Liver (tissue), 9 donors: ENCODE results near the gene USF2. TPM values are rescaled to one million over a fixed set of nuclear protein-coding genes. Genes with fewer than 3 reads are reported as not detected.

Experiments
- DNase-seq: peaks from one replicate; pipeline ENCODE4 v3.0.0-alpha.2; 2017; ENCODE audit warnings: low spot score
- H3K27ac ChIP-seq, 2 donors: one replicate each; pipeline ENCODE4 v1.7.0; 2013; ENCODE audit warnings: inconsistent platforms in 2 of 2, low read length in 2 of 2, control low read depth in 1 of 2, low read depth in 1 of 2, mild to moderate bottlenecking in 1 of 2
- H3K27me3 ChIP-seq, 4 donors: one replicate each; pipeline versions ENCODE4 v1.6.1 to v1.7.0; 2013; ENCODE audit warnings: low read length in 3 of 4, inconsistent platforms in 1 of 4, mild to moderate bottlenecking in 1 of 4, moderate library complexity in 1 of 4; ENCODE audit not compliant: control insufficient read depth in 4 of 4, insufficient read depth in 4 of 4
- H3K36me3 ChIP-seq, 4 donors: one replicate each; pipeline versions ENCODE4 v1.6.1 to v1.7.0; 2013; ENCODE audit warnings: low read length in 3 of 4, mild to moderate bottlenecking in 3 of 4, low read depth in 1 of 4, moderate library complexity in 1 of 4; ENCODE audit not compliant: control insufficient read depth in 4 of 4, insufficient read depth in 3 of 4
- H3K4me1 ChIP-seq, 4 donors: one replicate each; pipeline versions ENCODE4 v1.6.1 to v1.7.0; 2013; ENCODE audit warnings: low read length in 3 of 4, mild to moderate bottlenecking in 3 of 4, moderate library complexity in 1 of 4; ENCODE audit not compliant: control insufficient read depth in 4 of 4, insufficient read depth in 4 of 4
- H3K4me3 ChIP-seq, 3 donors: one replicate each; pipeline versions ENCODE4 v1.6.1 to v1.7.0; 2013; ENCODE audit warnings: low read length in 3 of 3, control low read depth in 1 of 3, low read depth in 1 of 3, mild to moderate bottlenecking in 1 of 3
- H3K9ac ChIP-seq, 2 donors: one replicate each; pipeline ENCODE4 v1.7.0; 2013; ENCODE audit warnings: low read length in 2 of 2, mild to moderate bottlenecking in 2 of 2, moderate library complexity in 2 of 2, control low read depth in 1 of 2, low read depth in 1 of 2
- H3K9me3 ChIP-seq, 4 donors: one replicate each; pipeline versions ENCODE4 v1.6.1 to v1.7.0; 2013; ENCODE audit warnings: low read length in 3 of 4; ENCODE audit not compliant: control insufficient read depth in 4 of 4
- EGR1 ChIP-seq, 2 donors: IDR thresholded peaks; 2 replicates each; pipeline ENCODE4 v1.6.1; 2016 to 2018; ENCODE audit warnings: antibody characterized with exemption in 2 of 2, low read depth in 2 of 2
- FOXA1 ChIP-seq: IDR thresholded peaks from 2 replicates; pipeline ENCODE4 v1.6.1; 2016; ENCODE audit warnings: antibody characterized with exemption
- FOXA2 ChIP-seq: IDR thresholded peaks from 2 replicates; pipeline ENCODE4 v1.6.1; 2016; ENCODE audit warnings: antibody characterized with exemption
- GABPA ChIP-seq, 2 donors: IDR thresholded peaks in 1 of 2; conservative IDR thresholded peaks in 1 of 2; 2 replicates each; pipeline ENCODE4 v1.6.1; 2016; ENCODE audit warnings: antibody characterized with exemption in 2 of 2, mild to moderate bottlenecking in 1 of 2, moderate library complexity in 1 of 2
- HNF4A ChIP-seq, 2 donors: conservative IDR thresholded peaks; 2 replicates each; pipeline ENCODE4 v1.6.1; 2016; ENCODE audit warnings: antibody characterized with exemption in 2 of 2, mild to moderate bottlenecking in 2 of 2
- HNF4G ChIP-seq: IDR thresholded peaks from 2 replicates; pipeline ENCODE4 v1.6.1; 2016; ENCODE audit warnings: antibody characterized with exemption
- JUND ChIP-seq, 2 donors: IDR thresholded peaks; 2 replicates each; pipeline ENCODE4 v1.6.1; 2016; ENCODE audit warnings: antibody characterized with exemption in 2 of 2
- NR2F2 ChIP-seq: IDR thresholded peaks from 2 replicates; pipeline ENCODE4 v1.6.1; 2016; ENCODE audit warnings: antibody characterized with exemption
- RAD21 ChIP-seq, 2 donors: IDR thresholded peaks; 2 replicates each; pipeline ENCODE4 v1.6.1; 2016; ENCODE audit warnings: antibody characterized with exemption in 2 of 2, mild to moderate bottlenecking in 2 of 2
- RXRA ChIP-seq, 2 donors: IDR thresholded peaks; 2 replicates each; pipeline ENCODE4 v1.6.1; 2017 to 2018; ENCODE audit warnings: antibody characterized with exemption in 2 of 2, mild to moderate bottlenecking in 1 of 2
- SP1 ChIP-seq: IDR thresholded peaks from 2 replicates; pipeline ENCODE4 v1.6.1; 2018; ENCODE audit warnings: antibody characterized with exemption, mild to moderate bottlenecking
- TAF1 ChIP-seq: conservative IDR thresholded peaks from 2 replicates; pipeline ENCODE4 v1.6.1; 2016; ENCODE audit warnings: antibody characterized with exemption, mild to moderate bottlenecking
- YY1 ChIP-seq: IDR thresholded peaks from 2 replicates; pipeline ENCODE4 v1.6.1; 2016; ENCODE audit warnings: antibody characterized with exemption, mild to moderate bottlenecking
- WGBS: extraction: QIAGEN DNeasy Blood & Tissue Kit; methylation state at CpG from one replicate; pipeline ENCODE4 v1.1.7; 2013; 5-methylcytosine and 5-hydroxymethylcytosine counted together
- polyA plus RNA-seq, 2 donors: library from polyadenylated mRNA; stranded (reverse) in 1 of 2; unstranded in 1 of 2; fragments of 200-250 nt in 1 of 2; fragments of >200 nt in 1 of 2; fragmentation: Nextera tagmentation in 1 of 2; extraction: Ambion mirVana in 1 of 2; gene quantifications; one replicate each; pipeline versions ENCODE4 v1.2.1 to v1.2.3, GENCODE V29; 2013 to 2015
- total RNA-seq, 2 donors: library from RNA; depleted of rRNA; stranded (reverse); fragments of >200 nt; gene quantifications; one replicate each; pipeline ENCODE4 v1.2.3, GENCODE V29; 2014
- TF ChIP-seq, protein P1 (sequence below): IDR thresholded peaks from 2 replicates; pipeline ENCODE4 v1.6.1; 2016; ENCODE audit warnings: antibody characterized with exemption
- TF ChIP-seq, protein P2 (sequence below): fragments of 150-350 bp; IDR thresholded peaks from 2 replicates; pipeline ENCODE4 v1.5.1; 2017; ENCODE audit warnings: improper control_type of control experiment, low read depth, low read length; ENCODE audit not compliant: missing input control
- TF ChIP-seq, protein P3 (sequence below): IDR thresholded peaks from 2 replicates; pipeline ENCODE4 v1.6.1; 2016; ENCODE audit warnings: antibody characterized with exemption, mild to moderate bottlenecking
- TF ChIP-seq, protein P4 (sequence below): IDR thresholded peaks from 2 replicates; pipeline ENCODE4 v1.6.1; 2016; ENCODE audit warnings: antibody characterized with exemption
- TF ChIP-seq, protein P5 (sequence below): IDR thresholded peaks from 2 replicates; pipeline ENCODE4 v1.6.1; 2016; ENCODE audit warnings: antibody characterized with exemption
- donor health status: healthy.
- donor health status: healthy.
- donor health status: healthy.
- donor health status: healthy.
- donor health status: healthy.

USF2 gene
- total and polyA plus RNA-seq, 4 donors = 22.8 to 85.9 (median 55.9) TPM

DNA sequence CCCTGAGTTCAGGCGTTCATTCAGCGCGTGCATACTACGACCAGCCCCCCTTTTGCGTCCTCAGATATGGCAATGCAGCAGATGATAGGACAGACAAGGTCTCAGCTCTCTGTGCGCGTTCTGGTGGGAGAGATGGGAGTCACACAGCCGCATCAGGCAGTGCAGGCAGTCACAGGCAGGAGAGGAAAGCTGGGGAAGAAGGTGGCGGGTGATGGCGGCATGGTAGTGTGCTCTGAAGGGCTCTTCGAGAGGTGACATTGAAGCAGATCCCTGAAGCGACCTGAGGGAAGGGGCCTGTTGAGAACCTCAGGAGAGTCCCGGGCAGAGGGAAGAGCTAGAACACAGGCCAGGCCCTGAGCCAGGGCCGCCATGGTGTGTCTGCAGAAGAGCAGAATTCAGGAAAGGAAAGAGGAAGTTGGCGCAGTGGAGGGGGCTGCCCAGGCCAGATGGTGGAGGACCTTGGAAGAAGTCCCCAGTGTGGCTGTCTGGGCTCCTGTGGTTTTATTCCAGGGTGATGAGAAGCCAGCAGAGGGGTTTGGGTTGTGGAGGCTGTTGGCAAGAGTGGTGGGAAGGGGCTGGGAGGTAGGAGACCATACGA lies 3.5 kb downstream of the USF2 start:
- H3K4me1 ChIP-seq = peaks cover 19 to 45% (median 30%) of the 10 kb centered on the region in 4 donors
- no peak overlapping the region for H3K4me3 ChIP-seq
- DNase-seq = no peak
- H3K9ac ChIP-seq = peak overlapping the region in 1 of 2 donors; percentile 42
- peak overlapping the region; percentile 82 to 91 for H3K27ac ChIP-seq
- TF ChIP-seq HNF4G (no peak), TAF1 (no peak), GABPA (IDR thresholded peaks at IDR 0.05 in 1 of 2, conservative IDR thresholded peaks at IDR 0.05 in 1 of 2) (no peak)
- no peaks in the 10 kb centered on the region for H3K9me3 ChIP-seq
- H3K27me3 ChIP-seq = no peaks in the 10 kb centered on the region
- H3K36me3 ChIP-seq = peaks cover 0 to 18% (median 15%) of the 10 kb centered on the region in 4 donors
- WGBS = 88% methylated on average over 16 of the region's 16 CpGs

DNA sequence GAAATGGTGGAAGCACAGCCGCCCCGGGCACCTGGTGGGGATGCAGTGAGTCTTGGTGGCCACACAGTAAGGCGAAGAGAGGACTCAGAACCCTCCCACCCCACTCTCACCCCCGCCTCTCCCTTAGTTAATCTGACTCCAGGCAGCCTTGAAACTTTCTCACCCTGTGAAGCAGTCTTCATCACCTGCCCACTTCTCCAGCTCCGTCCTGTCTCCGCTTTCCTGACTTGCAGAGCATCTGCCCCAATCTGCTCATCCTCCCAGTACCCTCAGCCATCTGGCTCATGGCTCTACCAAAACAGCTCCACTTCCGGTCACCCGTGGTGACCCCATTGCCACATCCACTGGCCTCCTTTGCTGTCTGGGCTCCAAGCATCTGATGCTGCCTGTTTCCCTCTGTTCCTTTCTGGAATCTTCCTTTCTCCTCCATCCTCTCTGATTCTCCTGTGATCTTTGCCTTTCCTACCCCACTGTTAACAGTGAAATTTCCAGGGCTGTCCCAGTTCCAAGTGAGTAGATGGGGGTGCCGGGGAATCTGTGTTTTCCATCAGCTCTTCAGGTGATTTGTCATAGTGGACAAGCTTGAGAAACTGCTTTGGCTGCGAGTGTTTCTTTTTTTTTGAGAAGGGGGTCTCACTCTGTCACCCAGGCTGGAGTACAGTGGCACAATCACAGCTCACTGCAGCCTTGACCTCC lies 4.3 kb downstream of the USF2 start:
- TF ChIP-seq FOXA1 (no peak), HNF4A (conservative IDR thresholded peaks at IDR 0.05) (no peak), TAF1 (no peak), RXRA (IDR thresholded peaks at IDR 0.05) (peak; percentile 27 to 40), NR2F2 (no peak)
- no peak overlapping the region for H3K4me3 ChIP-seq
- WGBS = 80% methylated on average over 10 of the region's 10 CpGs
- no peak for DNase-seq
- no peak overlapping the region for H3K9ac ChIP-seq
- peak overlapping the region; percentile 51 to 91 for H3K27ac ChIP-seq
- H3K27me3 ChIP-seq = no peaks in the 10 kb centered on the region
- H3K4me1 ChIP-seq = peaks cover 20 to 42% (median 30%) of the 10 kb centered on the region in 4 donors
- no peaks in the 10 kb centered on the region for H3K9me3 ChIP-seq
- H3K36me3 ChIP-seq = peaks cover 0 to 19% (median 15%) of the 10 kb centered on the region in 4 donors

DNA sequence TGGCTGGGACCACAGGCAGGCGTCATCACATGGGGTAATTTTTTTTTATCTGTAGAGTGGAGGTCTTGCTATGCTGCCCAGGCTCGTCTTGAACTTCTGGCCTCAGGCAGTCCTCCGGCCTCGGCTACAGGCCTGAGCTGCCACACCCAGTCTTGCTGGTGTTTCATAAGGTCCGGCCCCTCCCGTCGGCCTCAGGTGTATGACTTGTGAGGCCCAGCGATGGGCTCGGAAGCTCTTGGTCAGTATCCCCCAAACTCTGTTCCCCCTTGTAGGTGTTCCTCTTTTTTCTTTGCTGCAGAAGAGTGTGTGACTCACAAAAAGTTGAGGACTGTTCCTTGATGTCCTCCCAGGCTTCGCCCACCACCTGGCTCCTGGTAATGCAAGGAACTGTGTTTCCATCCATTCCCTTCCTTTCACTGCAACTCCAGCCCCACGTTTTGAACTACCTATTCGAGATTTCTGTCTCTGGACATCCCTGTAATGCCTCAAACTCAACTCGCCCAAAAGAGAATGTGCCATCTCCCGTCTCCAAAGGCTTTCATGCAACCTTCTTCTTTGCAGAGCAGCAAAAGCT lies 5.0 kb downstream of the USF2 start:
- no peak for DNase-seq
- H3K9me3 ChIP-seq = no peaks in the 10 kb centered on the region
- H3K36me3 ChIP-seq = peaks cover 0 to 19% (median 15%) of the 10 kb centered on the region in 4 donors
- H3K4me3 ChIP-seq = no peak overlapping the region
- peaks cover 20 to 43% (median 32%) of the 10 kb centered on the region in 4 donors for H3K4me1 ChIP-seq
- peak overlapping the region; percentile 51 to 91 for H3K27ac ChIP-seq
- WGBS = 87% methylated on average over 14 of the region's 14 CpGs
- no peaks in the 10 kb centered on the region for H3K27me3 ChIP-seq
- TF ChIP-seq HNF4G = no peak
- TF ChIP-seq HNF4A (conservative IDR thresholded peaks at IDR 0.05) = no peak
- TF ChIP-seq RXRA (IDR thresholded peaks at IDR 0.05) = no peak
- TF ChIP-seq EGR1 (IDR thresholded peaks at IDR 0.05; ENCODE audit: low read depth in 2 of 2) = no peak
- TF ChIP-seq FOXA2 = no peak
- no peak for TF ChIP-seq JUND (IDR thresholded peaks at IDR 0.05)
- TF ChIP-seq, protein P1, sequence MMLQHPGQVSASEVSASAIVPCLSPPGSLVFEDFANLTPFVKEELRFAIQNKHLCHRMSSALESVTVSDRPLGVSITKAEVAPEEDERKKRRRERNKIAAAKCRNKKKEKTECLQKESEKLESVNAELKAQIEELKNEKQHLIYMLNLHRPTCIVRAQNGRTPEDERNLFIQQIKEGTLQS = no peak
- TF ChIP-seq FOXA1 = no peak
- TF ChIP-seq, protein P2, sequence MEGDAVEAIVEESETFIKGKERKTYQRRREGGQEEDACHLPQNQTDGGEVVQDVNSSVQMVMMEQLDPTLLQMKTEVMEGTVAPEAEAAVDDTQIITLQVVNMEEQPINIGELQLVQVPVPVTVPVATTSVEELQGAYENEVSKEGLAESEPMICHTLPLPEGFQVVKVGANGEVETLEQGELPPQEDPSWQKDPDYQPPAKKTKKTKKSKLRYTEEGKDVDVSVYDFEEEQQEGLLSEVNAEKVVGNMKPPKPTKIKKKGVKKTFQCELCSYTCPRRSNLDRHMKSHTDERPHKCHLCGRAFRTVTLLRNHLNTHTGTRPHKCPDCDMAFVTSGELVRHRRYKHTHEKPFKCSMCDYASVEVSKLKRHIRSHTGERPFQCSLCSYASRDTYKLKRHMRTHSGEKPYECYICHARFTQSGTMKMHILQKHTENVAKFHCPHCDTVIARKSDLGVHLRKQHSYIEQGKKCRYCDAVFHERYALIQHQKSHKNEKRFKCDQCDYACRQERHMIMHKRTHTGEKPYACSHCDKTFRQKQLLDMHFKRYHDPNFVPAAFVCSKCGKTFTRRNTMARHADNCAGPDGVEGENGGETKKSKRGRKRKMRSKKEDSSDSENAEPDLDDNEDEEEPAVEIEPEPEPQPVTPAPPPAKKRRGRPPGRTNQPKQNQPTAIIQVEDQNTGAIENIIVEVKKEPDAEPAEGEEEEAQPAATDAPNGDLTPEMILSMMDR = no peak
- TF ChIP-seq, protein P3, sequence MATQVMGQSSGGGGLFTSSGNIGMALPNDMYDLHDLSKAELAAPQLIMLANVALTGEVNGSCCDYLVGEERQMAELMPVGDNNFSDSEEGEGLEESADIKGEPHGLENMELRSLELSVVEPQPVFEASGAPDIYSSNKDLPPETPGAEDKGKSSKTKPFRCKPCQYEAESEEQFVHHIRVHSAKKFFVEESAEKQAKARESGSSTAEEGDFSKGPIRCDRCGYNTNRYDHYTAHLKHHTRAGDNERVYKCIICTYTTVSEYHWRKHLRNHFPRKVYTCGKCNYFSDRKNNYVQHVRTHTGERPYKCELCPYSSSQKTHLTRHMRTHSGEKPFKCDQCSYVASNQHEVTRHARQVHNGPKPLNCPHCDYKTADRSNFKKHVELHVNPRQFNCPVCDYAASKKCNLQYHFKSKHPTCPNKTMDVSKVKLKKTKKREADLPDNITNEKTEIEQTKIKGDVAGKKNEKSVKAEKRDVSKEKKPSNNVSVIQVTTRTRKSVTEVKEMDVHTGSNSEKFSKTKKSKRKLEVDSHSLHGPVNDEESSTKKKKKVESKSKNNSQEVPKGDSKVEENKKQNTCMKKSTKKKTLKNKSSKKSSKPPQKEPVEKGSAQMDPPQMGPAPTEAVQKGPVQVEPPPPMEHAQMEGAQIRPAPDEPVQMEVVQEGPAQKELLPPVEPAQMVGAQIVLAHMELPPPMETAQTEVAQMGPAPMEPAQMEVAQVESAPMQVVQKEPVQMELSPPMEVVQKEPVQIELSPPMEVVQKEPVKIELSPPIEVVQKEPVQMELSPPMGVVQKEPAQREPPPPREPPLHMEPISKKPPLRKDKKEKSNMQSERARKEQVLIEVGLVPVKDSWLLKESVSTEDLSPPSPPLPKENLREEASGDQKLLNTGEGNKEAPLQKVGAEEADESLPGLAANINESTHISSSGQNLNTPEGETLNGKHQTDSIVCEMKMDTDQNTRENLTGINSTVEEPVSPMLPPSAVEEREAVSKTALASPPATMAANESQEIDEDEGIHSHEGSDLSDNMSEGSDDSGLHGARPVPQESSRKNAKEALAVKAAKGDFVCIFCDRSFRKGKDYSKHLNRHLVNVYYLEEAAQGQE = no peak
- TF ChIP-seq, protein P4, sequence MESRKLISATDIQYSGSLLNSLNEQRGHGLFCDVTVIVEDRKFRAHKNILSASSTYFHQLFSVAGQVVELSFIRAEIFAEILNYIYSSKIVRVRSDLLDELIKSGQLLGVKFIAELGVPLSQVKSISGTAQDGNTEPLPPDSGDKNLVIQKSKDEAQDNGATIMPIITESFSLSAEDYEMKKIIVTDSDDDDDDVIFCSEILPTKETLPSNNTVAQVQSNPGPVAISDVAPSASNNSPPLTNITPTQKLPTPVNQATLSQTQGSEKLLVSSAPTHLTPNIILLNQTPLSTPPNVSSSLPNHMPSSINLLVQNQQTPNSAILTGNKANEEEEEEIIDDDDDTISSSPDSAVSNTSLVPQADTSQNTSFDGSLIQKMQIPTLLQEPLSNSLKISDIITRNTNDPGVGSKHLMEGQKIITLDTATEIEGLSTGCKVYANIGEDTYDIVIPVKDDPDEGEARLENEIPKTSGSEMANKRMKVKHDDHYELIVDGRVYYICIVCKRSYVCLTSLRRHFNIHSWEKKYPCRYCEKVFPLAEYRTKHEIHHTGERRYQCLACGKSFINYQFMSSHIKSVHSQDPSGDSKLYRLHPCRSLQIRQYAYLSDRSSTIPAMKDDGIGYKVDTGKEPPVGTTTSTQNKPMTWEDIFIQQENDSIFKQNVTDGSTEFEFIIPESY = no peak
- no peak for TF ChIP-seq YY1
- no peak for TF ChIP-seq GABPA (IDR thresholded peaks at IDR 0.05 in 1 of 2, conservative IDR thresholded peaks at IDR 0.05 in 1 of 2)
- no peak for TF ChIP-seq SP1
- TF ChIP-seq, protein P5, sequence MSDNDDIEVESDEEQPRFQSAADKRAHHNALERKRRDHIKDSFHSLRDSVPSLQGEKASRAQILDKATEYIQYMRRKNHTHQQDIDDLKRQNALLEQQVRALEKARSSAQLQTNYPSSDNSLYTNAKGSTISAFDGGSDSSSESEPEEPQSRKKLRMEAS = no peak
- no peak for TF ChIP-seq RAD21 (IDR thresholded peaks at IDR 0.05)
- no peak for TF ChIP-seq NR2F2
- TF ChIP-seq TAF1 = no peak
- H3K9ac ChIP-seq = no peak overlapping the region
